HT-29 (cell line): ENCODE results near the gene CSTF2T. TPM values are rescaled to one million over a fixed set of nuclear protein-coding genes. Genes with fewer than 3 reads are reported as not detected.

Source experiments
- DNase-seq: peaks from one replicate; pipeline ENCODE4 v3.0.0-alpha.2; 2015; ENCODE audit warnings: low spot score
- total RNA-seq: library from RNA; depleted of rRNA; stranded (reverse); fragments of >200 nt; shearing (Covaris generic); gene quantifications from 2 replicates; pipeline ENCODE4 v1.2.3, GENCODE V29; 2014

Gene CSTF2T
- total RNA-seq, 1 experiment from 2014 or later = 12.8 TPM

- DNase-seq = no peak
Observed at GRCh38 chr10:51649064-51649463, 50.3 kb downstream of the CSTF2T start.
